Stimulated activated CD8-positive, alpha-beta memory T cell treated with anti-CD3 and anti-CD28 coated beads, Interleukin-15, amount 100 ng/mL, for 24 hours (primary cell): ENCODE measurements around the gene IRS1.
"Not testable (repeated sequence)": the region's sequence is repeated elsewhere in the genome, so short reads cannot be mapped to it uniquely, and the experiment has no call there.

Experiments used
- DNase-seq: peaks from one replicate; pipeline ENCODE4 v3.0.0-alpha.2; 2020; ENCODE audit warnings: low read depth

Gene IRS1

GRCh38 chr2:226799211-226799975 lies at the start of gene IRS1:
TSS of gene IRS1 (minus strand) at chr2:226799820. CDS start at chr2:226798738, 1,082 bp downstream.
- peak; percentile 38 for DNase-seq

GRCh38 chr2:226849349-226849748 lies 49.7 kb upstream of the IRS1 start:
- no peak for DNase-seq

GRCh38 chr2:226847511-226847910 lies 47.9 kb upstream of the IRS1 start:
- no peak for DNase-seq

- no peak for DNase-seq
These were observed 47.5 kb upstream of the IRS1 start for GRCh38 chr2:226847090-226847489.

GRCh38 chr2:226845386-226846116 lies 45.9 kb upstream of the IRS1 start:
- DNase-seq: no peak

- DNase-seq: not testable (repeated sequence)
These were observed 43.4 kb upstream of the IRS1 start for GRCh38 chr2:226843001-226843400.

GRCh38 chr2:226839951-226840350 lies 40.3 kb upstream of the IRS1 start:
- no peak for DNase-seq

GRCh38 chr2:226839161-226839560 lies 39.5 kb upstream of the IRS1 start:
- no peak for DNase-seq

GRCh38 chr2:226838722-226839121 lies 39.1 kb upstream of the IRS1 start:
- no peak for DNase-seq

- no peak for DNase-seq
These were observed 38.4 kb upstream of the IRS1 start for GRCh38 chr2:226837787-226838603.

GRCh38 chr2:226837334-226837733 lies 37.7 kb upstream of the IRS1 start:
- no peak for DNase-seq

GRCh38 chr2:226836548-226836885 lies 36.9 kb upstream of the IRS1 start:
- DNase-seq: no peak

- DNase-seq: peak; percentile 85
These were observed 36.4 kb upstream of the IRS1 start, which contains the start of gene RHBDD1 for GRCh38 chr2:226835796-226836547. TSS of gene RHBDD1 (plus strand) at chr2:226836054. CDS start at chr2:226864694, 28,640 bp downstream.

- DNase-seq: no peak
These were observed 35.8 kb upstream of the IRS1 start for GRCh38 chr2:226835420-226835795.

- not testable (repeated sequence) for DNase-seq
These were observed 35.3 kb upstream of the IRS1 start for GRCh38 chr2:226834880-226835279.

GRCh38 chr2:226832061-226832460 lies 32.4 kb upstream of the IRS1 start:
- no peak for DNase-seq

GRCh38 chr2:226831266-226831665 lies 31.6 kb upstream of the IRS1 start:
- no peak for DNase-seq

- no peak for DNase-seq
These were observed 30.4 kb upstream of the IRS1 start for GRCh38 chr2:226829721-226830631.

- no peak for DNase-seq
These were observed 28.6 kb upstream of the IRS1 start for GRCh38 chr2:226828191-226828590.

GRCh38 chr2:226825056-226825455 lies 25.4 kb upstream of the IRS1 start:
- DNase-seq: no peak

- DNase-seq: no peak
These were observed 19.3 kb upstream of the IRS1 start for GRCh38 chr2:226818930-226819329.
